Measurements from ENCODE around the gene IRF8.
"Not testable (repeated sequence)": the region's sequence is repeated elsewhere in the genome, so short reads cannot be mapped to it uniquely, and the experiment has no call there.

The IRF8 gene

GRCh38 chr16:85935391-85935973 lies 36.5 kb downstream of the IRF8 start:
- no peak for DNase-seq (ENCODE audit: low spot score)

DNA sequence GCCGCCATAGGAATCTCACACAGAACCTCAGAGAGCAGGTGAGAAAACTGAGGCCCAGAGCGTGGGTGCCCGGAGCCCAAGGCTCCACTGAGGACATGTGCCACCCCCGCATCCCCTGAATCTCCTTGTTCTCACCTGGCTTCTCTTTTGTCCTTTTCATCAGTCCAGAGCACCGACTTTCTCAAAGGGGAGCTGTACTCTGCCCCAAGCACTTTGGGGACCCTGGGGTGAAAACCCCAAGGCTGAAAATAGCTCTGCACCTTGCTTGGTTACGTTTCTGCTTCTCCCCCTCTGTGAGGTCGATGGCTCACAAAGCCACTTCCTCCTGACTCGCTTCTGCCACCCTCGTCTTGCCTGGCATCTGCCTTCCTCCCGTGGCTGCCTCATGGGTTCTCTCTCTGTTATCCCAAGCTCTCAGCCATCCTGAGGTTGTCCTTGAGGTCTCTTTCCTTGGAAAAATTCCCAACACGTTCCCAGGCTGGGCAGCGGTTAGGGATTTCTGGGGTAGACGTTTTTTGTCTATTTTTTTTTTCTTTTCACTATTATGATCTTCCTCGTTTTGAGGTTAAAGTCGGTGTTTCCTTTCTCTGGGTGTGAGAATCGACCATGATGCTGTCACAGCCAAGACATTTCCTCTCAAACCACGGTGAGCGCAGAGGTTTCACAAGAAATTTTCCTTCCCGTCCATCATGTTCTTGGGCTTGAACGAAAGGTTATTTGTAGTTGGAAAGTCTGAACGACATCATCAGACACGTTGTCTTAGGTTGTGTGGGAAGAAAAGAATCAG lies 37.2 kb downstream of the IRF8 start:
- no peak for DNase-seq (ENCODE audit: low spot score)

DNA sequence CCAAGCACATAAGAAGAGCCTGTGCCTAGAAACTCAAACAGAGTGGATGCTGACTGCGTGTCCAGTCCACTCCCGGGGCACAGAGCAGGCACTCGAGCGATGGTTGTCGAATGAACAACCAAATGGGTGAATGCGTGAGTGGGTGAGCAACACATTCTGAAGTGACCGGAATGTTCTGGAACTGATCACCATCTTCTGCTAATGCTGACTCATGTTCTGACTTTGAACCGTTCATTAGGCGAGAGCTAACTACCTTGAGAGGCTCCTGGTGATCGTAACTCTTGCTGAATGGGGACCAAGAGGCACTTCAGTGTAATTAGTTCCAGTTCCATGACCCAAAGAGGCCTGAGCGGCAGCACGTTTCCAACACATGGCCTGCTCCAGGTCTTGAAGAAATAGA lies 37.9 kb downstream of the IRF8 start:
- DNase-seq (ENCODE audit: low spot score), result no peak

GRCh38 chr16:85940214-85940613 lies 41.3 kb downstream of the IRF8 start:
- DNase-seq (ENCODE audit: low spot score), result no peak

GRCh38 chr16:85941863-85942644 lies 43.1 kb downstream of the IRF8 start:
- no peak for DNase-seq (ENCODE audit: low spot score)

- DNase-seq (ENCODE audit: low spot score), result not testable (repeated sequence)
These were observed 43.7 kb downstream of the IRF8 start for GRCh38 chr16:85942659-85943058.

DNA sequence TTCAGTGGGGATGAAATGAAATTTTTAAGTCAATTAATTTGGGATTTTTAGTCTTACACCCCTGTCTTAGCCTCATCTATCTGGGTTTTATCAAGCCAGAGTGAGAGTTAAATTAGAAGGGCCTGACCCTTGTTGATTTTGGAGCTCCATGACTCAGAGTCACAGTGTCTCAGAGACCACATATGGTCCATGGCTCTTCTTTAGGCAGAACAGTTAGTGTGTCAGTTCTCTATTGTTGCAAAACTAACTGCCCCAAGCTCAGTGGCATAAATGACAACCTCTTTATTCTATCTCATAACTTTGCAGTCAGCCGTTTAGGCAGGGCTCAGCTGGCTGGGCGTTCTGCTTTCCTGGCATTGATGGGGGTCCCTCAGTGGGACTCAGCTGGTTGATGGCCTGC lies 44.7 kb downstream of the IRF8 start:
- DNase-seq (ENCODE audit: low spot score), result no peak

GRCh38 chr16:85944572-85945423 lies 45.8 kb downstream of the IRF8 start:
- no peak for DNase-seq (ENCODE audit: low spot score)

DNA sequence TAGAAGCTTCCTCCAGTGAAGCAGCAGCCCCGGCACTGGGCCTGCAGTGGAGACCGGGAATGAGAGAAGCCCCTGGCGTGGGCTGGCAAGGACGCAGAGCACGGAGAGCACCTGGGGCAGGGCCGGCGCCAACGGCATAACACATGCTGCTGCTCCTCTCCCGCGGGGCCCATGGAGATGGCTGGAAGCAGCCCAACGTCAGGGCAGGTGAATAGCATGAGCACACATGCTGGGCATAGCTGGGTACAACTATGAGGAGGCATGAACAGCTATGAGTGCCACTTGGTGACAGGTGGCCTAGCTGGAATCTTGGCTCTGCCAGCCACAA lies 46.4 kb downstream of the IRF8 start:
- no peak for DNase-seq (ENCODE audit: low spot score)

GRCh38 chr16:85946541-85947124 lies 47.7 kb downstream of the IRF8 start:
- no peak for DNase-seq (ENCODE audit: low spot score)

DNA sequence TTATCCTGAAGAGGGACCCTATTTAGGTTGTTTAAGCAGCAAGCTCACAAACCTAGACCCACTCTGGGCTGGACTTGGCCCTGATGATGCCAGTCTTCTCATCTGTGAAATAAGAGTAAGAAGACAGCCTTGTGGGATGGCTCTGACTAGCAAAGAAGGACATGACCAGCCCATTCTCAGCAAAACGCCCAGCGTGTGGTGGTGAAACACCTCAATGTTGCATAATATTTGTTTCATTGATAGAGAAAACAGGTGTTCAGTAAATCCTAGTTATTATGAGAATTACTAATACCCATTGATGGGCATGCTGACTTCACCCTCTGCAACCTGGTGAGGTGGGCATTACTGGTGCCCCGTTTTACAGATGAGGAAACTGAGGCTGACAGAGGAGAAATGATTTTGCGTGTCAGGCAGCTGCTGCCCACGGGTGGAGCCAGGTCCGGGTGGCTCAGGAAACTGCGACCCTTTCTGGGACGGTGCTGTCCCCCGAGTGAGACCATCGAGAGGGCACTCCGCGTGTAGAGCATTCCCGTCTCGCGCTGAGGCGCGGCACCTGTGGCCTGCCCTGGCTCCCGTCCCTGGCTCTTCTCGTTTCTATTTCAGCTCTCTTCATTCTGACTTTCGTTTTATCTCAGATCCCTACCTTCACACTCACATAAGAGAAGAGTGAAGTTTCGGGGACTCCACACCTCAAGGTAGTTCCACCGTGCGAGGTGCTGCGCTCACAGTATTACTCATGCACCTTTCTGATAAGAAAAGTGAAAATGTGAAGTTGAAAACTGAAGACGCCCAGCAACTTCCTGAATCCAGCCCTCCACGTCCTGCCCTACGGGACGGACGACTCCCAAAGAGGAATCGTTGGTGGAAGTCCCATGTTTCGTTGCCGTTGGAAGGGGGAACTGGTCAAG lies 48.5 kb downstream of the IRF8 start:
- DNase-seq (ENCODE audit: low spot score), result no peak

DNA sequence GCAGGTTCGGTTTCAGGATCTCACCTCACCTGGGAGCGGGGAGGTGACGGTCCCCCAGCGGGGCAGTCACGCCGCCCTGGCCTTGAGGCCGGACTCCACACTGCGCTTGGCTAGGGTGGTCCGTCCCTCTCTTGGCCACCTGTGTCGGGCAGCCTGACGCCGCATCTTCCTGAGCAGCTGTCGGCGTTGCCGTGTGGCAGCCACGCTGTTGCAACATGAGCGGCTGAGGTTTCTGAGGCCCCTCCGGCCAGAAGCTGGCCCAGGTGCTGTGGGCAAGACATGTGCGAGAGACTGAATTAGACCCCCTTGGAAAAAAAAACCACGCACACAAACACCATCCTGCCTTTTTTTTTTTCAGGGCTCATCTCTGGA lies 49.2 kb downstream of the IRF8 start:
- DNase-seq (ENCODE audit: low spot score), result no peak

GRCh38 chr16:85948616-85949265 lies 49.8 kb downstream of the IRF8 start:
- DNase-seq (ENCODE audit: low spot score), result no peak

GRCh38 chr16:85950136-85950918 lies 51.4 kb downstream of the IRF8 start:
- no peak for DNase-seq (ENCODE audit: low spot score)

GRCh38 chr16:85952197-85952596 lies 53.2 kb downstream of the IRF8 start:
- DNase-seq (ENCODE audit: low spot score), result no peak

- DNase-seq (ENCODE audit: low spot score), result no peak
These were observed 53.8 kb downstream of the IRF8 start for GRCh38 chr16:85952811-85953210.

DNA sequence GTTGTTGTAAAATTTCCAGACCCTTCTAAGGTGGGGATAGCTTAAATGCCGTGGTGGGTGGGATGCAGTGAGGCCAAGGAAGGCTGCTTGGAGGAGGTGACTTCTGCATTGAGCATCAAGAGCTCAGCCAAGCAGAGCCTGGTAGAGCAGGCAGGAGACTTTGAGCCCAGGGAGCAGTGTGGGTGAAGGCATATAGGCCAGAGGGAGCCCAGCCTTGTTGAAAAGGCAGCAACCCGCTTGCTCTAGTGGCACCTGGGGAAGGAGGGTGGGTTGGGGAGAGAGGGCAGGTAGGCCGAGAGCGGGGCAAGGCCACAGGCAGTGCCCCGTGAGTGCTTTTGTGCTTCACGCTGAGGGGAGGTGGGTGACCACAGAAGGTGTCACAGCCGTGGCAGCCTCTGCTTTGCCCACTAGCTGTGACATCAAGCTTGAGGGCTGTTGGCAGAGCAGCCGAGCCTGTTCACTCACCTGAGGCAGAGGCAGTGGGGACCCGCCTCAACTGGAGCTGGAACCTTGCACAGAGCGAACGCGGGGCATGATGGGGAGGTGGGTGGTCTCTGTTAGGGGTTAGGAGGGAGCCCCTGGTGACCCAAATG lies 56.1 kb downstream of the IRF8 start:
- DNase-seq (ENCODE audit: low spot score), result no peak

GRCh38 chr16:85955566-85955965 lies 56.6 kb downstream of the IRF8 start:
- no peak for DNase-seq (ENCODE audit: low spot score)

- DNase-seq (ENCODE audit: low spot score), result no peak
These were observed 57.5 kb downstream of the IRF8 start for GRCh38 chr16:85956426-85956825.

Measured in hematopoietic multipotent progenitor cell treated with erythropoietin and hydrocortisone succinate and interleukin-3 and kit ligand, for 17 days (in vitro differentiated cells).